Mesothelial cell of epicardium (in vitro differentiated cells): Measurements from ENCODE around the gene UBAP2L. TPM values are rescaled to one million over a fixed set of nuclear protein-coding genes. Genes with fewer than 3 reads are reported as not detected.

Experiments used
- DNase-seq, 2 experiments: peaks; one replicate each; pipeline ENCODE4 v3.0.0; 2021; ENCODE audit warnings: low spot score in 2 of 2; ENCODE audit not compliant: unreplicated experiment in 2 of 2
- H3K27ac Mint-ChIP-seq: 2 replicates; pipeline ENCODE4 v1.8.0; 2021; ENCODE audit warnings: mixed read lengths
- H3K27me3 Mint-ChIP-seq: 2 replicates; pipeline ENCODE4 v1.8.0; 2021; ENCODE audit warnings: low read depth, mixed read lengths
- H3K36me3 Mint-ChIP-seq: 2 replicates; pipeline ENCODE4 v1.8.0; 2021; ENCODE audit warnings: mixed read lengths
- H3K4me1 Mint-ChIP-seq: 2 replicates; pipeline ENCODE4 v1.8.0; 2021; ENCODE audit warnings: mixed read lengths
- H3K4me3 Mint-ChIP-seq: 2 replicates; pipeline ENCODE4 v1.8.0; 2021; ENCODE audit warnings: mild to moderate bottlenecking, moderate library complexity, mixed read lengths
- H3K9me3 Mint-ChIP-seq: 2 replicates; pipeline ENCODE4 v1.8.0; 2021; ENCODE audit warnings: mixed read lengths
- CTCF ChIP-seq: fragments of 200-600 bp; sonication (generic); IDR thresholded peaks from one replicate; pipeline ENCODE4 v1.5.0; 2021; ENCODE audit warnings: antibody characterized with exemption; ENCODE audit not compliant: unreplicated experiment
- total RNA-seq: library from RNA; stranded (reverse); gene quantifications from 3 replicates; pipeline ENCODE4 v1.2.1, GENCODE V29; 2021

UBAP2L gene
- total RNA-seq, result 265 to 283 TPM (median 271 TPM) in 3 replicates

- no peaks in the 10 kb centered on the region for H3K27me3 Mint-ChIP-seq
- peak within 1 kb of the TSS; percentile 100 for H3K27ac Mint-ChIP-seq
- H3K4me1 Mint-ChIP-seq, result peaks cover 51% of the 10 kb centered on the region
- peaks cover 20% of the 10 kb centered on the region for H3K36me3 Mint-ChIP-seq
- DNase-seq, result peak; percentile 98
- no peak for TF ChIP-seq CTCF
- peak within 1 kb of the TSS; percentile 88 for H3K4me3 Mint-ChIP-seq
- no peaks in the 10 kb centered on the region for H3K9me3 Mint-ChIP-seq
These were observed at the start of gene UBAP2L for GRCh38 chr1:154220071-154220969. Gene UBAP2L (plus strand): TSS chr1:154220955. CDS start chr1:154225124, 4,169 bp downstream.

- no peak for DNase-seq
- H3K4me1 Mint-ChIP-seq, result peaks cover 5% of the 10 kb centered on the region
- H3K9me3 Mint-ChIP-seq, result no peaks in the 10 kb centered on the region
- peaks cover 52% of the 10 kb centered on the region for H3K36me3 Mint-ChIP-seq
- peak overlapping the region; percentile 84 for H3K27ac Mint-ChIP-seq
- TF ChIP-seq CTCF, result no peak
- no peaks in the 10 kb centered on the region for H3K27me3 Mint-ChIP-seq
- no peak overlapping the region for H3K4me3 Mint-ChIP-seq
These were observed 49.6 kb upstream of the UBAP2L start for GRCh38 chr1:154171223-154171583.

DNA sequence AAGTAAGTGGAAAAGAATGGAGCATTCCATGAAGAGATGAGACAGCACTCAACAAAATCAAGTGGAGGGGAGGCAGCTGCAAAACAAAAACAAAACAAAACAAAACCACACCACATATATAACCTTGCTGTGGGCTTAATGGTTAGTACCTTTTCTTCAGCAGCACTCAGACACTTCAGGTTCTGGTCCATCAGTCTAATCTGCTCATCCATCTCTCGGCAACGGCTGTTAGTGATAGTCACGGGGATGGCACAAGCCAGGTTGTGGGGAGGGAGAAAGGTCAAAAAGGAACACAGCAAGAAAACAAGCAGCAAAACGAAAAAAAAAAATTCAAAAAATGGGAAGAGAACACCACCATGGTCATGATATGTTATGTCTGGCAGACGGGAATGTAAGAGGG lies 48.9 kb upstream of the UBAP2L start:
- Mint-ChIP-seq H3K36me3 (peaks cover 50% of the 10 kb centered on the region), H3K9me3 (no peaks in the 10 kb centered on the region), H3K4me3 (no peak overlapping the region), H3K27me3 (no peaks in the 10 kb centered on the region), H3K4me1 (peaks cover 8% of the 10 kb centered on the region), H3K27ac (peak overlapping the region; percentile 84)
- TF ChIP-seq CTCF, result no peak
- no peak for DNase-seq

DNA sequence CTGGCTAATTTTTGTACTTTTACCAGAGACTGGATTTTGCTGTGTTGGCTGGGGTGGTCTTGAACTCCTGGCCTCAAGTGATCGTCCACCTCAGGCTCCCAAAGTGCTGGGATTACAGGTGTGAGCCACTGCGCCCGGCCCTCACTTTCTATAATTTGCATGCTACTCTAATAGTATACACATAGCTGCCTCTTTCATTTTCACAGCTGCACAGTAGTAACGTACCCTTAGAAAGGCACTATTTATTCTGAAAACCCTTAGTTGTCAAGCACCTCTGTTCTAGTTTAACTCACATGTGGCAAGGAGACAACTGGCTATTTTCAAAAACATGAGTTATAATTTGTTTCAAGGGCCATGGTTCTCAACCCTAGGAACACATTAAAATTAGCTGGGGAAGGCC lies 46.1 kb upstream of the UBAP2L start:
- peaks cover 32% of the 10 kb centered on the region for H3K4me1 Mint-ChIP-seq
- no peak for TF ChIP-seq CTCF
- no peaks in the 10 kb centered on the region for H3K9me3 Mint-ChIP-seq
- H3K4me3 Mint-ChIP-seq, result no peak overlapping the region
- no peak overlapping the region for H3K27ac Mint-ChIP-seq
- no peak for DNase-seq
- no peaks in the 10 kb centered on the region for H3K27me3 Mint-ChIP-seq
- peaks cover 34% of the 10 kb centered on the region for H3K36me3 Mint-ChIP-seq

DNA sequence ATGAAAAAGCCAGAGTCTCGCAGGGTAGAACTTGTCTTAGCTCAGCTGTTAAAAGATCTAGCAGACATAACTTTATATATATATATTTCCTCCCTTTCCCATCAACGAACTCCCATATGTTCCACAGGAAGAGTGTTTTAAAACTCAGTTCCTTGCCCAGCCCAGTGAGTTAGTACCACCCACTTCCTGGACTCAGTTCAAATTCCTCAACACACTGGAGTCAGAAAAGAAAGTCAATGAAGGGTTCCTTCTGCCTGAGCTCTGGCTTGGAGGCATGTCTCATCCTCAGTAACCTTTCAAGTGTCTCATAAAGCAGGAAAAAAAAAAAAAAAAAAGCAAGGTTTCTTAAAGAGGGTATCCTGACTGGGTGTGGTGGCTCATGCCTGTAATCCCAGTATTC lies 44.4 kb upstream of the UBAP2L start:
- H3K9me3 Mint-ChIP-seq, result no peaks in the 10 kb centered on the region
- H3K27me3 Mint-ChIP-seq, result no peaks in the 10 kb centered on the region
- H3K4me1 Mint-ChIP-seq, result peaks cover 45% of the 10 kb centered on the region
- no peak for DNase-seq
- peaks cover 18% of the 10 kb centered on the region for H3K36me3 Mint-ChIP-seq
- TF ChIP-seq CTCF, result no peak
- no peak overlapping the region for H3K4me3 Mint-ChIP-seq
- H3K27ac Mint-ChIP-seq, result peak overlapping the region; percentile 53
